ENCODE measurements around the gene B4GALT2. TPM values are rescaled to one million over a fixed set of nuclear protein-coding genes. Genes with fewer than 3 reads are reported as not detected.

The B4GALT2 gene
- total and polyA plus RNA-seq, 8 donors: 15.2 to 37.4 (median 22.5) TPM

- peaks cover 13 to 49% (median 39%) of the 10 kb centered on the region in 4 donors for H3K36me3 ChIP-seq
- H3K27ac ChIP-seq: peak overlapping the region in 4 of 5 donors; percentile 90 to 97 (median 95)
- H3K4me3 ChIP-seq: peak overlapping the region; percentile 63 to 84 (median 76)
- DNase-seq: no peak
- TF ChIP-seq POLR2AphosphoS5 (IDR thresholded peaks at IDR 0.05) (no peak), EP300 (IDR thresholded peaks at IDR 0.05) (no peak), CTCF (IDR thresholded peaks at IDR 0.05) (no peak)
- no peaks in the 10 kb centered on the region for H3K27me3 ChIP-seq
- H3K9me3 ChIP-seq: no peaks in the 10 kb centered on the region
- intact Hi-C loops (cut with DNase I; ENCODE audit: low total_unique reads): no loop called here
- peaks cover 51 to 73% (median 65%) of the 10 kb centered on the region in 4 donors for H3K4me1 ChIP-seq
- 60 to 71% (median 69%) methylated on average over 4 of the region's 4 CpGs for WGBS, 5 donors
Observed at GRCh38 chr1:43976045-43976444, 3.0 kb upstream of the B4GALT2 start.

GRCh38 chr1:43976890-43977289 is 2.1 kb upstream of the B4GALT2 start:
- H3K4me1 ChIP-seq: peaks cover 52 to 72% (median 65%) of the 10 kb centered on the region in 4 donors
- 87 to 96% (median 89%) methylated on average over 8 of the region's 8 CpGs for WGBS, 5 donors
- no peak overlapping the region for H3K27ac ChIP-seq
- H3K27me3 ChIP-seq: no peaks in the 10 kb centered on the region
- H3K36me3 ChIP-seq: peaks cover 13 to 47% (median 34%) of the 10 kb centered on the region in 4 donors
- H3K9me3 ChIP-seq: no peaks in the 10 kb centered on the region
- intact Hi-C loops (cut with DNase I; ENCODE audit: low total_unique reads): no loop called here
- peak overlapping the region in 2 of 4 donors; percentile 72 to 84 for H3K4me3 ChIP-seq
- DNase-seq: no peak
- no peak for TF ChIP-seq POLR2AphosphoS5 (IDR thresholded peaks at IDR 0.05)
- no peak for TF ChIP-seq CTCF (IDR thresholded peaks at IDR 0.05)
- no peak for TF ChIP-seq POLR2A (IDR thresholded peaks at IDR 0.05)
- no peak for TF ChIP-seq EP300 (IDR thresholded peaks at IDR 0.05)

- H3K4me1 ChIP-seq: peaks cover 52 to 71% (median 65%) of the 10 kb centered on the region in 4 donors
- peaks cover 12 to 45% (median 26%) of the 10 kb centered on the region in 4 donors for H3K36me3 ChIP-seq
- intact Hi-C loops (cut with DNase I; ENCODE audit: low total_unique reads): no loop called here
- no peak for DNase-seq
- peak overlapping the region in 1 of 4 donors; percentile 72 for H3K4me3 ChIP-seq
- no peaks in the 10 kb centered on the region for H3K9me3 ChIP-seq
- TF ChIP-seq EP300 (IDR thresholded peaks at IDR 0.05) (no peak), POLR2AphosphoS5 (IDR thresholded peaks at IDR 0.05) (no peak), CTCF (IDR thresholded peaks at IDR 0.05) (no peak), POLR2A (IDR thresholded peaks at IDR 0.05) (no peak)
- peak overlapping the region in 1 of 5 donors; percentile 70 for H3K27ac ChIP-seq
- 81 to 86% (median 82%) methylated on average over 9 of the region's 9 CpGs for WGBS, 5 donors
- H3K27me3 ChIP-seq: no peaks in the 10 kb centered on the region
Observed at GRCh38 chr1:43977376-43978263, 1.4 kb upstream of the B4GALT2 start.

GRCh38 chr1:43978264-43978550 is 803 bp upstream of the B4GALT2 start:
- Histone ChIP-seq H3K36me3 (peaks cover 10 to 45% (median 24%) of the 10 kb centered on the region in 4 donors), H3K9me3 (no peaks in the 10 kb centered on the region), H3K27ac (peak overlapping the region in 1 of 5 donors; percentile 70), H3K27me3 (no peaks in the 10 kb centered on the region), H3K4me3 (peak overlapping the region in 2 of 4 donors; percentile 53 to 55), H3K4me1 (peaks cover 52 to 71% (median 65%) of the 10 kb centered on the region in 4 donors)
- TF ChIP-seq CTCF (IDR thresholded peaks at IDR 0.05) (no peak), POLR2A (IDR thresholded peaks at IDR 0.05) (no peak), EP300 (IDR thresholded peaks at IDR 0.05) (no peak)
- intact Hi-C loops (cut with DNase I; ENCODE audit: low total_unique reads): no loop called here
- DNase-seq: no peak
- 45 to 59% (median 52%) methylated on average over 5 of the region's 5 CpGs for WGBS, 5 donors
